HPDE6-E6E7 (cell line): ENCODE measurements around the gene OVOL3.
A peak's percentile ranks its signal among the peaks of the same experiment; 100 is the strongest.

ENCODE experiments used
- DNase-seq: peaks from one replicate; pipeline ENCODE4 v3.0.0; 2011; ENCODE audit warnings: missing footprints; ENCODE audit errors: extremely low spot score

Gene OVOL3

GRCh38 chr19:36100476-36100875 lies 10.5 kb upstream of the OVOL3 start:
- no peak for DNase-seq

GRCh38 chr19:36101550-36102327 lies 9.2 kb upstream of the OVOL3 start:
- DNase-seq, result no peak

GRCh38 chr19:36103040-36103626 lies 7.8 kb upstream of the OVOL3 start:
- DNase-seq, result no peak

GRCh38 chr19:36103842-36104552 lies 6.9 kb upstream of the OVOL3 start:
- DNase-seq, result peak; percentile 47

- no peak for DNase-seq
These were observed 4.5 kb upstream of the OVOL3 start for GRCh38 chr19:36106441-36106840.

- no peak for DNase-seq
These were observed 4.0 kb upstream of the OVOL3 start for GRCh38 chr19:36106991-36107390.

- DNase-seq, result no peak
These were observed 2.3 kb upstream of the OVOL3 start for GRCh38 chr19:36108684-36109083.

GRCh38 chr19:36111200-36111539 lies 227 bp downstream of the OVOL3 start:
- DNase-seq, result no peak

- DNase-seq, result no peak
These were observed 1.7 kb downstream of the OVOL3 start for GRCh38 chr19:36112678-36113077.

- DNase-seq, result no peak
These were observed 2.5 kb downstream of the OVOL3 start for GRCh38 chr19:36113425-36113824.

- no peak for DNase-seq
These were observed 3.2 kb downstream of the OVOL3 start for GRCh38 chr19:36113894-36114720.

GRCh38 chr19:36114721-36115452 lies 3.9 kb downstream of the OVOL3 start, which contains the start of gene POLR2I:
TSS of gene POLR2I (minus strand) at chr19:36114875. CDS start at chr19:36114856, 19 bp downstream.
- DNase-seq, result peak; percentile 99

- no peak for DNase-seq
These were observed 4.8 kb downstream of the OVOL3 start, which contains the start of gene TBCB for GRCh38 chr19:36115453-36116343. TSS of gene TBCB (plus strand) at chr19:36115468. CDS start at chr19:36115561, 93 bp downstream.

GRCh38 chr19:36116344-36116637 lies 5.3 kb downstream of the OVOL3 start:
- DNase-seq, result no peak

GRCh38 chr19:36120092-36120983 lies 9.4 kb downstream of the OVOL3 start:
- no peak for DNase-seq

- DNase-seq, result no peak
These were observed 10.0 kb downstream of the OVOL3 start for GRCh38 chr19:36120984-36121358.

GRCh38 chr19:36121486-36122124 lies 10.7 kb downstream of the OVOL3 start:
- no peak for DNase-seq

- DNase-seq, result no peak
These were observed 14.6 kb downstream of the OVOL3 start for GRCh38 chr19:36125557-36125956.

GRCh38 chr19:36128392-36128736 lies 17.4 kb downstream of the OVOL3 start:
- DNase-seq, result no peak
